GM12878 (cell line): ENCODE data around the gene LILRB1. TPM values are rescaled to one million over a fixed set of nuclear protein-coding genes. Genes with fewer than 3 reads are reported as not detected.
A peak's percentile ranks its signal among the peaks of the same experiment; 100 is the strongest.

Experiments used
- ATAC-seq: fragments of 200-7000 bp; cut with Tn5 transposase; 3 replicates; pipeline ENCODE4 v1.9.1; 2020; ENCODE audit warnings: mild to moderate bottlenecking, moderate library complexity
- BruUV-seq: library from RNA; stranded (reverse); fragments of 400-500 nt; replicated peaks from 2 replicates; lab custom pipeline; 2021; lab: Mats Ljungman, UMichigan
- CTCF ChIA-PET: fragments of 300-600 bp; sonication (Branson Sonifier 250); formaldehyde crosslinking; extraction: SDS; loops from one replicate; lab custom pipeline; 2021; ENCODE audit warnings: inconsistent platforms; lab: Yijun Ruan, JAX
- POLR2A ChIA-PET: fragments of 350-600 bp; formaldehyde crosslinking; extraction: SDS; loops from one replicate; lab custom pipeline; 2021; ENCODE audit warnings: inconsistent platforms; lab: Charles Lee
- RAD21 ChIA-PET: fragments of 300-600 bp; sonication (Branson Sonifier 250); formaldehyde crosslinking; loops from one replicate; lab custom pipeline; 2023; ENCODE audit warnings: antibody characterized with exemption; ENCODE audit not compliant: unreplicated experiment; lab: Charles Lee
- SMC1A ChIA-PET: fragments of 300-600 bp; sonication (Branson Sonifier 250); formaldehyde crosslinking; loops from one replicate; lab custom pipeline; 2023; ENCODE audit not compliant: unreplicated experiment, uncharacterized antibody; lab: Charles Lee
- DNase-seq: peaks from one replicate; pipeline ENCODE4 v3.0.0-alpha.2; 2011; ENCODE audit warnings: low read depth, low spot score
- FAIRE-seq: peaks from 3 replicates; lab custom pipeline; 2011; peaks lifted over from hg19 to GRCh38; lab: Jason Lieb, UNC
- H2AFZ ChIP-seq: 2 replicates; pipeline ENCODE4 v1.6.0; 2011; ENCODE audit warnings: low read depth, low read length, control low read depth; ENCODE audit not compliant: control insufficient read depth
- H3K27ac ChIP-seq: 2 replicates; pipeline ENCODE4 v1.5.1; 2011; ENCODE audit warnings: control low read depth; ENCODE audit not compliant: control insufficient read depth, insufficient read depth
- H3K27me3 ChIP-seq, 2 experiments: replicated peaks in 1 of 2; 2 replicates each; pipeline versions ENCODE4 v1.6.0 to v1.6.1; 2011; ENCODE audit warnings: low read length in 1 of 2; ENCODE audit not compliant: control insufficient read depth in 2 of 2, insufficient read depth in 2 of 2
- H3K36me3 ChIP-seq, 2 experiments: 2 replicates each; pipeline ENCODE4 v1.5.1; 2011; ENCODE audit warnings: low read length in 1 of 2; ENCODE audit not compliant: control insufficient read depth in 2 of 2, insufficient read depth in 2 of 2
- H3K4me1 ChIP-seq: 2 replicates; pipeline ENCODE4 v1.6.1; 2011; ENCODE audit warnings: mild to moderate bottlenecking, low read length, moderate library complexity, mixed read lengths; ENCODE audit not compliant: control insufficient read depth, insufficient read depth
- H3K4me2 ChIP-seq: 2 replicates; pipeline ENCODE4 v1.6.0; 2011; ENCODE audit warnings: control low read depth; ENCODE audit not compliant: control insufficient read depth, insufficient read depth
- H3K4me3 ChIP-seq: fragments of 200-600 bp; sonication (generic); 2 replicates; pipeline ENCODE4 v1.5.1; 2016
- H3K79me2 ChIP-seq: 2 replicates; pipeline ENCODE4 v1.6.0; 2011; ENCODE audit warnings: low read length; ENCODE audit not compliant: control insufficient read depth, insufficient read depth
- H3K9ac ChIP-seq: 2 replicates; pipeline ENCODE4 v1.8.0; 2011; ENCODE audit warnings: low read length, control low read depth, mixed read lengths; ENCODE audit not compliant: control insufficient read depth, insufficient read depth
- H3K9me3 ChIP-seq: replicated peaks from 3 replicates; pipeline ENCODE4 v1.5.1; 2011; ENCODE audit warnings: mild to moderate bottlenecking, low read length; ENCODE audit not compliant: control insufficient read depth, insufficient read depth
- H4K20me1 ChIP-seq: 2 replicates; pipeline ENCODE4 v1.6.0; 2011; ENCODE audit not compliant: control insufficient read depth, insufficient read depth
- BCLAF1 ChIP-seq: fragments of 450-650 bp; IDR thresholded peaks from 2 replicates; pipeline ENCODE4 v1.6.1; 2017; ENCODE audit warnings: antibody characterized with exemption, mild to moderate bottlenecking, moderate library complexity
- BRCA1 ChIP-seq: IDR thresholded peaks from 2 replicates; pipeline ENCODE4 v1.6.1; 2011; ENCODE audit warnings: low read depth, low read length, improper control_type of control experiment
- CHD4 ChIP-seq: fragments of 200-600 bp; sonication (generic); IDR thresholded peaks from 2 replicates; pipeline ENCODE4 v1.6.1; 2016; ENCODE audit warnings: mild to moderate bottlenecking
- IKZF1 ChIP-seq: fragments of 450-650 bp; conservative IDR thresholded peaks from 2 replicates; pipeline ENCODE4 v1.6.1; 2017; ENCODE audit warnings: antibody characterized with exemption, mild to moderate bottlenecking
- IKZF2 ChIP-seq, 2 experiments: fragments of 450-650 bp; IDR thresholded peaks; 2 replicates each; pipeline ENCODE4 v1.6.1; 2017; ENCODE audit warnings: mild to moderate bottlenecking in 2 of 2, moderate library complexity in 2 of 2
- NFXL1 ChIP-seq: fragments of 450-650 bp; IDR thresholded peaks from 2 replicates; pipeline ENCODE4 v1.6.1; 2017; ENCODE audit warnings: antibody characterized with exemption, mild to moderate bottlenecking, borderline replicate concordance
- RELB ChIP-seq: fragments of 450-650 bp; IDR thresholded peaks from 2 replicates; pipeline ENCODE4 v1.6.1; 2017; ENCODE audit warnings: low read depth, mild to moderate bottlenecking, moderate library complexity
- USF1 ChIP-seq: IDR thresholded peaks from 2 replicates; pipeline ENCODE4 v1.6.1; 2011; ENCODE audit warnings: borderline replicate concordance, low read depth, mild to moderate bottlenecking, moderate library complexity, mixed read lengths, low read length; ENCODE audit not compliant: insufficient read depth; ENCODE audit errors: extremely low read length
- ZBTB40 ChIP-seq: fragments of 450-650 bp; IDR thresholded peaks from 2 replicates; pipeline ENCODE4 v1.6.1; 2016; ENCODE audit warnings: mild to moderate bottlenecking, moderate library complexity, borderline replicate concordance
- WGBS: methylation state at CpG from one replicate; pipeline ENCODE4 v1.1.6; 2016; ENCODE audit warnings: low lambda C conversion rate; ENCODE audit not compliant: insufficient replicate concordance, insufficient coverage; ENCODE audit errors: missing lambda C conversion rate; 5-methylcytosine and 5-hydroxymethylcytosine counted together
- in situ Hi-C: fragments of 300-500 bp; cut with MboI; formaldehyde crosslinking; loops from 9 replicates; pipeline ENCODE4 v1.14.3; 2018; ENCODE audit warnings: mixed read lengths
- intact Hi-C: fragments of 100-400 bp; cut with micrococcal nuclease; formaldehyde crosslinking; loops from one replicate; pipeline ENCODE4 v1.14.2; 2022; ENCODE audit not compliant: unreplicated experiment
- polyA plus RNA-seq, 11 experiments: library from polyadenylated mRNA; depleted of rRNA in 4 of 11; unstranded in 6 of 11; stranded (reverse) in 5 of 11; fragments of >200 nt; fragmentation: Nextera tagmentation in 4 of 11; fragmentation: Illumina TruSeq in 1 of 11; extraction: Ambion mirVana in 4 of 11; extraction: Trizol in 1 of 11; gene quantifications; 1 replicate in 1 of 11; 2 replicates in 10 of 11; pipeline versions ENCODE4 v1.2.1 to v1.2.3, GENCODE V29; 2011 to 2016; ENCODE audit warnings: inconsistent platforms in 2 of 11, missing spikeins in 2 of 11, low read depth in 1 of 11
- total RNA-seq, 4 experiments: library from RNA; depleted of rRNA in 3 of 4; stranded (reverse); fragments of >200 nt in 3 of 4; fragmentation: Illumina TruSeq in 1 of 4; extraction: Trizol in 1 of 4; gene quantifications; 2 replicates each; pipeline versions ENCODE4 v1.2.1 to v1.2.3, GENCODE V29; 2013 to 2021

The LILRB1 gene
- total and polyA plus RNA-seq, 10 of the 15 experiments (the other 5 are each of a cell fraction or from before 2014, with no cell fraction given) = 4.9 to 92.2 (median 50.1) TPM

GRCh38 chr19:54622431-54622830, 7.9 kb upstream of the LILRB1 start:
- Histone ChIP-seq H3K9ac (peak overlapping the region; percentile 40; the same call in 1 of the 2 replicates), H3K36me3 (peaks cover 1 to 14% of the 10 kb centered on the region in 2 experiments; a peak in 3 of 4 replicates), H3K27ac (peak overlapping the region; percentile 67), H3K4me3 (peak overlapping the region; percentile 82), H4K20me1 (no peaks in the 10 kb centered on the region), H3K4me2 (peak overlapping the region; percentile 93), H3K27me3 (no peaks in the 10 kb centered on the region), H3K4me1 (peaks cover 3% of the 10 kb centered on the region; the same call in 1 of the 2 replicates), H2AFZ (no peak overlapping the region), H3K79me2 (peaks cover 97% of the 10 kb centered on the region), H3K9me3 (no peaks in the 10 kb centered on the region; the same call in 2 of the 3 replicates)
- SMC1A ChIA-PET = interaction anchor here (0.9 to 2.0 kb wide), 6 partner anchors 17 to 71 kb away, joined by 3 to 7 read pairs (median 4); no protein-coding TSS in a partner anchor
- FAIRE-seq (peak; percentile 7), DNase-seq (no peak), ATAC-seq (peak; percentile 6; the same call in 2 of the 3 replicates)
- in situ Hi-C loops (no loop called here), intact Hi-C loops (no loop called here)
- POLR2A ChIA-PET = interaction anchor here (0.5 to 1.2 kb wide), 4 partner anchors 10 to 250 kb away, joined by 3 to 5 read pairs (median 3); partner anchors contain the start of gene LENG9
- CTCF ChIA-PET = interaction anchor here (8.3 kb wide), 2 partner anchors 31 to 52 kb away, joined by 54 to 56 read pairs; no protein-coding TSS in a partner anchor
- WGBS = 2% methylated on average over 4 of the region's 4 CpGs
- RAD21 ChIA-PET = interaction anchor here (0.9 to 3.7 kb wide), 5 partner anchors 32 to 137 kb away, joined by 3 to 14 read pairs (median 4); partner anchors contain the start of gene LILRB4
- no TSS peak for BruUV-seq
- TF ChIP-seq IKZF2 (IDR thresholded peaks at IDR 0.05) (0 out of 4 replicates have a peak, but pooled peaks of 1 of the 2 experiments have one; percentile 28), RELB (0 out of 2 replicates have a peak, but pooled peaks have one; percentile 25), NFXL1 (no peak), IKZF1 (peak; percentile 31; the same call in 1 of the 2 replicates), ZBTB40 (no peak), CHD4 (no peak), BCLAF1 (no peak), USF1 (no peak), BRCA1 (no peak)
